Urinary bladder (tissue), 4 donors: Measurements from ENCODE around the gene MBOAT2. TPM values are rescaled to one million over a fixed set of nuclear protein-coding genes. Genes with fewer than 3 reads are reported as not detected.

Experiments used
- DNase-seq: peaks from one replicate; pipeline ENCODE4 v3.0.0-alpha.2; 2015; ENCODE audit errors: extremely low spot score
- H3K27ac ChIP-seq: one replicate; pipeline ENCODE4 v1.5.1; 2013; ENCODE audit warnings: low read depth, mild to moderate bottlenecking, moderate library complexity
- H3K36me3 ChIP-seq: one replicate; pipeline ENCODE4 v1.6.1; 2013; ENCODE audit warnings: mild to moderate bottlenecking, moderate library complexity; ENCODE audit not compliant: insufficient read depth
- H3K4me1 ChIP-seq: one replicate; pipeline ENCODE4 v1.6.1; 2013; ENCODE audit warnings: mild to moderate bottlenecking, moderate library complexity; ENCODE audit not compliant: insufficient read depth
- H3K4me3 ChIP-seq: one replicate; pipeline ENCODE4 v1.5.1; 2013; ENCODE audit warnings: low read depth, low read length
- WGBS: extraction: QIAGEN DNeasy Blood & Tissue Kit; methylation state at CpG from one replicate; pipeline ENCODE4 v1.1.7; 2013; 5-methylcytosine and 5-hydroxymethylcytosine counted together
- polyA plus RNA-seq: library from polyadenylated mRNA; stranded (reverse); fragments of 200-250 nt; gene quantifications from one replicate; pipeline ENCODE4 v1.2.3, GENCODE V29; 2013
- total RNA-seq: library from RNA; depleted of rRNA; stranded (reverse); fragments of >200 nt; gene quantifications from one replicate; pipeline ENCODE4 v1.2.3, GENCODE V29; 2014
- donor health status: healthy with polysubstance abuse.
- donor health status: healthy.

MBOAT2 gene
- total and polyA plus RNA-seq, 2 donors = 9.4 to 58.4 TPM

GRCh38 chr2:8805278-8806210 lies 197.9 kb downstream of the MBOAT2 start:
- no peak for DNase-seq
- H3K27ac ChIP-seq = no peak overlapping the region
- no peaks in the 10 kb centered on the region for H3K4me1 ChIP-seq
- peaks cover 1% of the 10 kb centered on the region for H3K36me3 ChIP-seq
- 50% methylated on average over 6 of the region's 6 CpGs for WGBS
- H3K4me3 ChIP-seq = no peak overlapping the region

GRCh38 chr2:8803658-8804379 lies 199.7 kb downstream of the MBOAT2 start:
- Histone ChIP-seq H3K4me3 (no peak overlapping the region), H3K27ac (no peak overlapping the region), H3K4me1 (no peaks in the 10 kb centered on the region), H3K36me3 (peaks cover 1% of the 10 kb centered on the region)
- WGBS = 73% methylated on average over 3 of the region's 3 CpGs
- DNase-seq = peak; percentile 41

- 59% methylated on average over 3 of the region's 3 CpGs for WGBS
- Histone ChIP-seq H3K36me3 (no peaks in the 10 kb centered on the region), H3K4me3 (no peak overlapping the region), H3K27ac (no peak overlapping the region), H3K4me1 (no peaks in the 10 kb centered on the region)
- DNase-seq = no peak
These were observed 200.7 kb downstream of the MBOAT2 start for GRCh38 chr2:8802741-8803140.

Other genes with a start within 250 kb of the MBOAT2 start
- gene KIDINS220, start 166.1 kb downstream of the MBOAT2 start, total RNA-seq = 157 TPM
- gene KIDINS220, start 166.1 kb downstream of the MBOAT2 start, polyA plus RNA-seq = 34.5 TPM
- 34.8 TPM for gene ASAP2, start 203.1 kb upstream of the MBOAT2 start, total RNA-seq
- gene ASAP2, start 203.1 kb upstream of the MBOAT2 start, polyA plus RNA-seq = 10.2 TPM